Keratinocyte (primary cell): ENCODE data around the gene GSTA2. TPM values are rescaled to one million over a fixed set of nuclear protein-coding genes. Genes with fewer than 3 reads are reported as not detected.
"Not testable (repeated sequence)": the region's sequence is repeated elsewhere in the genome, so short reads cannot be mapped to it uniquely, and the experiment has no call there.

ENCODE experiments used
- DNase-seq: peaks from one replicate; pipeline ENCODE4 v3.0.0-alpha.2; 2011; ENCODE audit warnings: low read depth, missing footprints, low spot score
- FAIRE-seq: peaks from 2 replicates; lab custom pipeline; 2011; peaks lifted over from hg19 to GRCh38; lab: Jason Lieb, UNC
- H2AFZ ChIP-seq: 2 replicates; pipeline ENCODE4 v1.6.0; 2012; ENCODE audit warnings: low read length, control low read depth, inconsistent platforms; ENCODE audit not compliant: control insufficient read depth
- H3K27ac ChIP-seq: 2 replicates; pipeline ENCODE4 v1.5.1; 2011; ENCODE audit warnings: low read length; ENCODE audit not compliant: control insufficient read depth, insufficient read depth
- H3K27me3 ChIP-seq: 3 replicates; pipeline ENCODE4 v1.6.0; 2011; ENCODE audit warnings: low read length; ENCODE audit not compliant: control insufficient read depth, insufficient read depth; ENCODE audit errors: extremely low read depth
- H3K36me3 ChIP-seq, 2 experiments: 2 replicates in 1 of 2; 3 replicates in 1 of 2; pipeline ENCODE4 v1.5.1; 2011; ENCODE audit warnings: low read length in 2 of 2, mild to moderate bottlenecking in 1 of 2; ENCODE audit not compliant: control insufficient read depth in 2 of 2, insufficient read depth in 2 of 2; ENCODE audit errors: extremely low read depth in 1 of 2
- H3K4me1 ChIP-seq: 3 replicates; pipeline ENCODE4 v1.5.1; 2011; ENCODE audit warnings: low read length; ENCODE audit not compliant: control insufficient read depth, insufficient read depth; ENCODE audit errors: extremely low read depth
- H3K4me2 ChIP-seq: 3 replicates; pipeline ENCODE4 v1.6.0; 2011; ENCODE audit warnings: low read depth, low read length; ENCODE audit not compliant: control insufficient read depth, insufficient read depth; ENCODE audit errors: extremely low read depth
- H3K4me3 ChIP-seq, 3 experiments: fragments of 200-600 bp in 1 of 3; sonication (generic) in 1 of 3; 2 replicates in 2 of 3; 3 replicates in 1 of 3; pipeline ENCODE4 v1.5.1; 2011 to 2016; ENCODE audit warnings: low read length in 3 of 3, mild to moderate bottlenecking in 3 of 3, control low read depth in 2 of 3, inconsistent platforms in 1 of 3, low read depth in 1 of 3, mixed read lengths in 1 of 3, mixed run types in 1 of 3, moderate library complexity in 1 of 3; ENCODE audit not compliant: control insufficient read depth in 2 of 3, insufficient read depth in 2 of 3; ENCODE audit errors: extremely low read depth in 1 of 3
- H3K79me2 ChIP-seq: 2 replicates; pipeline ENCODE4 v1.6.0; 2012; ENCODE audit warnings: low read length; ENCODE audit not compliant: control insufficient read depth, insufficient read depth
- H3K9ac ChIP-seq: 3 replicates; pipeline ENCODE4 v1.6.0; 2011; ENCODE audit warnings: low read length; ENCODE audit not compliant: control insufficient read depth, insufficient read depth; ENCODE audit errors: extremely low read depth
- H3K9me1 ChIP-seq: 3 replicates; pipeline ENCODE4 v1.6.0; 2011; ENCODE audit warnings: low read length; ENCODE audit not compliant: control insufficient read depth, insufficient read depth; ENCODE audit errors: extremely low read depth
- H3K9me3 ChIP-seq: 2 replicates; pipeline ENCODE4 v1.5.1; 2012; ENCODE audit warnings: low read depth, low read length; ENCODE audit not compliant: control insufficient read depth
- H4K20me1 ChIP-seq: 3 replicates; pipeline ENCODE4 v1.6.0; 2011; ENCODE audit warnings: low read length; ENCODE audit not compliant: control insufficient read depth, insufficient read depth; ENCODE audit errors: extremely low read depth
- CTCF ChIP-seq, 3 experiments: IDR thresholded peaks in 1 of 3; conservative IDR thresholded peaks in 1 of 3; optimal IDR thresholded peaks in 1 of 3; 2 replicates in 2 of 3; 3 replicates in 1 of 3; pipeline versions ENCODE3 to v1.5.1; 2011; ENCODE audit warnings: low read length in 3 of 3, mild to moderate bottlenecking in 3 of 3, moderate library complexity in 2 of 3, control low read depth in 1 of 3, inconsistent platforms in 1 of 3; ENCODE audit not compliant: insufficient read depth in 2 of 3; ENCODE audit errors: extremely low read depth in 1 of 3
- EZH2 ChIP-seq: IDR thresholded peaks from one replicate; pipeline ENCODE4 v1.6.1; 2012; ENCODE audit warnings: inconsistent platforms, mild to moderate bottlenecking, low read length, moderate library complexity
- dilution Hi-C: fragments of 300-500 bp; cut with MboI; formaldehyde crosslinking; loops from one replicate; pipeline ENCODE4 v1.7.0; 2020; ENCODE audit warnings: low sequenced_read_pairs; ENCODE audit not compliant: extremely low pct_ligation_motif_present
- polyA plus RNA-seq, 5 experiments: library from polyadenylated mRNA; depleted of rRNA in 3 of 5; stranded (reverse) in 3 of 5; stranded (forward) in 1 of 5; unstranded in 1 of 5; fragments of >200 nt; gene quantifications; 1 replicate in 1 of 5; 2 replicates in 3 of 5; 3 replicates in 1 of 5; pipeline versions ENCODE4 v1.2.1 to v1.2.3, GENCODE V29; 2011 to 2012; ENCODE audit warnings: missing spikeins in 2 of 5, low read depth in 1 of 5, low replicate concordance in 1 of 5

The GSTA2 gene
- polyA plus RNA-seq, 1 donor (not counting 4 experiments of a cell fraction or from before 2014, with no cell fraction given) = not detected

- H4K20me1 ChIP-seq = no peaks in the 10 kb centered on the region
- no peak overlapping the region for H3K4me3 ChIP-seq
- DNase-seq = no peak
- H3K79me2 ChIP-seq = no peaks in the 10 kb centered on the region
- no peak for TF ChIP-seq EZH2
- no peak for TF ChIP-seq CTCF (optimal IDR thresholded peaks at IDR 0.05 in 1 of 3, IDR thresholded peaks at IDR 0.05 in 1 of 3, conservative IDR thresholded peaks at IDR 0.05 in 1 of 3; ENCODE audit: extremely low read depth in 1 of 3, insufficient read depth in 2 of 3, low read length in 3 of 3)
- no peaks in the 10 kb centered on the region for H3K9me1 ChIP-seq
- H3K27me3 ChIP-seq = no peaks in the 10 kb centered on the region
- H3K4me1 ChIP-seq = no peaks in the 10 kb centered on the region
- no peaks in the 10 kb centered on the region for H3K9me3 ChIP-seq
- no peaks in the 10 kb centered on the region for H3K36me3 ChIP-seq
- H3K4me2 ChIP-seq = no peak overlapping the region
- no peak overlapping the region for H3K27ac ChIP-seq
- no peak overlapping the region for H2AFZ ChIP-seq
- dilution Hi-C loops = no loop called here
- H3K9ac ChIP-seq = no peak overlapping the region
- no peak for FAIRE-seq
Observed at GRCh38 chr6:52707963-52708680, 55.2 kb downstream of the GSTA2 start.

- H2AFZ ChIP-seq = no peak overlapping the region
- H3K4me2 ChIP-seq = no peak overlapping the region
- H3K9ac ChIP-seq = no peak overlapping the region
- H3K9me1 ChIP-seq = no peaks in the 10 kb centered on the region
- H3K27me3 ChIP-seq = no peaks in the 10 kb centered on the region
- no peaks in the 10 kb centered on the region for H3K79me2 ChIP-seq
- no peaks in the 10 kb centered on the region for H3K36me3 ChIP-seq
- H4K20me1 ChIP-seq = no peaks in the 10 kb centered on the region
- dilution Hi-C loops = no loop called here
- FAIRE-seq (no peak), DNase-seq (no peak)
- TF ChIP-seq EZH2 (no peak), CTCF (optimal IDR thresholded peaks at IDR 0.05 in 1 of 3, IDR thresholded peaks at IDR 0.05 in 1 of 3, conservative IDR thresholded peaks at IDR 0.05 in 1 of 3; ENCODE audit: extremely low read depth in 1 of 3, insufficient read depth in 2 of 3, low read length in 3 of 3) (no peak)
- no peaks in the 10 kb centered on the region for H3K9me3 ChIP-seq
- no peak overlapping the region for H3K4me3 ChIP-seq
- H3K4me1 ChIP-seq = no peaks in the 10 kb centered on the region
- no peak overlapping the region for H3K27ac ChIP-seq
Observed at GRCh38 chr6:52706001-52706400, 57.3 kb downstream of the GSTA2 start.

GRCh38 chr6:52704781-52705502 is 58.3 kb downstream of the GSTA2 start:
- H3K4me2 ChIP-seq, dilution Hi-C loops, H3K4me1 ChIP-seq, H3K79me2 ChIP-seq, FAIRE-seq, H2AFZ ChIP-seq, H3K4me3 ChIP-seq, H3K9me3 ChIP-seq, H4K20me1 ChIP-seq, H3K9ac ChIP-seq, H3K9me1 ChIP-seq, H3K27me3 ChIP-seq, H3K36me3 ChIP-seq, H3K27ac ChIP-seq, DNase-seq: not testable (repeated sequence)
